Caco-2 (cell line): ENCODE results near the gene BICD1. TPM values are rescaled to one million over a fixed set of nuclear protein-coding genes. Genes with fewer than 3 reads are reported as not detected.

ENCODE experiments used
- BruUV-seq: library from RNA; stranded (reverse); fragments of 400-500 nt; replicated peaks from 2 replicates; lab custom pipeline; 2021; lab: Mats Ljungman, UMichigan
- CTCF ChIA-PET: fragments of 300-600 bp; sonication (Branson Sonifier 250); formaldehyde crosslinking; loops from one replicate; lab custom pipeline; 2022; ENCODE audit warnings: antibody characterized with exemption; lab: Charles Lee
- POLR2A ChIA-PET: fragments of 300-600 bp; sonication (Branson Sonifier 250); formaldehyde crosslinking; loops from one replicate; lab custom pipeline; 2022; ENCODE audit warnings: antibody characterized with exemption; lab: Charles Lee
- DNase-seq, 2 experiments: peaks; one replicate each; pipeline versions ENCODE4 v3.0.0 to v3.0.0-alpha.2; 2020 to 2022
- H3K27me3 ChIP-seq: replicated peaks from 2 replicates; pipeline ENCODE4 v1.6.0; 2011; ENCODE audit warnings: low read length; ENCODE audit not compliant: control insufficient read depth, insufficient read depth
- H3K36me3 ChIP-seq: 2 replicates; pipeline ENCODE4 v1.5.1; 2011; ENCODE audit warnings: low read length; ENCODE audit not compliant: control insufficient read depth, insufficient read depth
- H3K4me1 ChIP-seq: fragments of 250-450 bp; sonication (Bioruptor Pico); 2 replicates; pipeline ENCODE4 v1.5.1; 2020; ENCODE audit warnings: mild to moderate bottlenecking
- H3K4me3 ChIP-seq: 2 replicates; pipeline ENCODE4 v1.5.1; 2011; ENCODE audit warnings: low read depth, mild to moderate bottlenecking, control low read depth, low read length
- H3K9me3 ChIP-seq: fragments of 250-450 bp; sonication (Bioruptor Pico); 2 replicates; pipeline ENCODE4 v1.5.1; 2020; ENCODE audit warnings: mild to moderate bottlenecking, moderate library complexity
- H3K27ac Mint-ChIP-seq: one replicate; pipeline ENCODE4 v1.8.0; 2022; ENCODE audit warnings: mixed read lengths; ENCODE audit not compliant: unreplicated experiment
- H3K27me3 Mint-ChIP-seq: one replicate; pipeline ENCODE4 v1.8.0; 2022; ENCODE audit warnings: mixed read lengths; ENCODE audit not compliant: insufficient read depth, unreplicated experiment
- H3K36me3 Mint-ChIP-seq: one replicate; pipeline ENCODE4 v1.8.0; 2022; ENCODE audit warnings: mild to moderate bottlenecking, mixed read lengths; ENCODE audit not compliant: insufficient read depth, unreplicated experiment
- H3K4me1 Mint-ChIP-seq: one replicate; pipeline ENCODE4 v1.8.0; 2022; ENCODE audit warnings: low read depth, mixed read lengths; ENCODE audit not compliant: unreplicated experiment
- H3K4me3 Mint-ChIP-seq: one replicate; pipeline ENCODE4 v1.8.0; 2022; ENCODE audit warnings: mild to moderate bottlenecking, moderate library complexity, mixed read lengths; ENCODE audit not compliant: unreplicated experiment
- H3K9me3 Mint-ChIP-seq: one replicate; pipeline ENCODE4 v1.8.0; 2022; ENCODE audit warnings: mixed read lengths; ENCODE audit not compliant: unreplicated experiment
- intact Hi-C: fragments of 100-400 bp; cut with micrococcal nuclease; formaldehyde crosslinking; loops from one replicate; pipeline ENCODE4 v1.10.0; 2022; ENCODE audit not compliant: unreplicated experiment
- total RNA-seq: library from RNA; stranded (reverse); gene quantifications from 2 replicates; pipeline ENCODE4 v1.2.3, GENCODE V29; 2022
- TF ChIP-seq, protein P1 (sequence below), 2 experiments: fragments of 200-600 bp in 1 of 2; IDR thresholded peaks; 1 replicate in 1 of 2; 2 replicates in 1 of 2; pipeline versions ENCODE4 v1.5.1 to v1.8.0; 2011 to 2022; ENCODE audit warnings: antibody characterized with exemption in 1 of 2, control low read depth in 1 of 2, inconsistent platforms in 1 of 2, low read depth in 1 of 2, low read length in 1 of 2, mild to moderate bottlenecking in 1 of 2, moderate library complexity in 1 of 2; ENCODE audit not compliant: insufficient read depth in 1 of 2, severe bottlenecking in 1 of 2, unreplicated experiment in 1 of 2

BICD1 gene
- total RNA-seq, 1 experiment from 2014 or later: 36.2 TPM

DNA sequence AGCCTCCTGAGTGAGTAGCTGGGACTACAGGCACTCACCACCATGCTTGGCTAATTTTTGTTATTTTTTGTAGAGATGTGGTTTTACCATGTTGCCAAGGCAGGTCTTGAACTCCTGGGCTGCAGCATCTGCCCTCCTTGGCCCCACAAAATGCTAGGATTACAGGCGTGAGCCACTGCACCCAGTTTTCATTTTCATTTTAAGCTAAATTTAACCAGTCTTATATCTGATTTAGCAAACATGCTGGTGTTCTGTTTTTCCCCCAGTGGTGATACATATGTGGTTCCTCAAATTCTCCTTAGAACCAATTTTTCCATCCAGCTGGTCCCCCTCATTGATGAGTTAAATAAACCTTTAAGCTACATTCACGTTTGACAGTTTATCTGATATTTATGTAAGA is 43.8 kb upstream of the BICD1 start:
- H3K9me3 ChIP-seq: peaks cover under 1% of the 10 kb centered on the region; the same call in 1 of the 2 replicates
- Mint-ChIP-seq H3K27ac (no peak overlapping the region), H3K36me3 (no peaks in the 10 kb centered on the region), H3K4me3 (no peak overlapping the region), H3K9me3 (no peaks in the 10 kb centered on the region), H3K27me3 (no peaks in the 10 kb centered on the region), H3K4me1 (no peaks in the 10 kb centered on the region)
- DNase-seq: no peak
- intact Hi-C loops: loop anchor here (5.0 kb wide), 1 partner anchor 106 kb away; the partner anchor contains the start of gene RESF1
- TF ChIP-seq, protein P1, sequence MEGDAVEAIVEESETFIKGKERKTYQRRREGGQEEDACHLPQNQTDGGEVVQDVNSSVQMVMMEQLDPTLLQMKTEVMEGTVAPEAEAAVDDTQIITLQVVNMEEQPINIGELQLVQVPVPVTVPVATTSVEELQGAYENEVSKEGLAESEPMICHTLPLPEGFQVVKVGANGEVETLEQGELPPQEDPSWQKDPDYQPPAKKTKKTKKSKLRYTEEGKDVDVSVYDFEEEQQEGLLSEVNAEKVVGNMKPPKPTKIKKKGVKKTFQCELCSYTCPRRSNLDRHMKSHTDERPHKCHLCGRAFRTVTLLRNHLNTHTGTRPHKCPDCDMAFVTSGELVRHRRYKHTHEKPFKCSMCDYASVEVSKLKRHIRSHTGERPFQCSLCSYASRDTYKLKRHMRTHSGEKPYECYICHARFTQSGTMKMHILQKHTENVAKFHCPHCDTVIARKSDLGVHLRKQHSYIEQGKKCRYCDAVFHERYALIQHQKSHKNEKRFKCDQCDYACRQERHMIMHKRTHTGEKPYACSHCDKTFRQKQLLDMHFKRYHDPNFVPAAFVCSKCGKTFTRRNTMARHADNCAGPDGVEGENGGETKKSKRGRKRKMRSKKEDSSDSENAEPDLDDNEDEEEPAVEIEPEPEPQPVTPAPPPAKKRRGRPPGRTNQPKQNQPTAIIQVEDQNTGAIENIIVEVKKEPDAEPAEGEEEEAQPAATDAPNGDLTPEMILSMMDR (IDR thresholded peaks at IDR 0.05; ENCODE audit: insufficient read depth in 1 of 2, low read depth in 1 of 2, low read length in 1 of 2, severe bottlenecking in 1 of 2, unreplicated experiment in 1 of 2): no peak
- no peak overlapping the region for H3K4me3 ChIP-seq
- POLR2A ChIA-PET: no interaction called here
- H3K27me3 ChIP-seq: no peaks in the 10 kb centered on the region
- H3K36me3 ChIP-seq: no peaks in the 10 kb centered on the region
- CTCF ChIA-PET: interaction anchor here (0.8 kb wide), 1 partner anchor 44 kb away, joined by 3 read pairs; no protein-coding TSS in a partner anchor
- H3K4me1 ChIP-seq: no peaks in the 10 kb centered on the region
- no TSS peak for BruUV-seq

DNA sequence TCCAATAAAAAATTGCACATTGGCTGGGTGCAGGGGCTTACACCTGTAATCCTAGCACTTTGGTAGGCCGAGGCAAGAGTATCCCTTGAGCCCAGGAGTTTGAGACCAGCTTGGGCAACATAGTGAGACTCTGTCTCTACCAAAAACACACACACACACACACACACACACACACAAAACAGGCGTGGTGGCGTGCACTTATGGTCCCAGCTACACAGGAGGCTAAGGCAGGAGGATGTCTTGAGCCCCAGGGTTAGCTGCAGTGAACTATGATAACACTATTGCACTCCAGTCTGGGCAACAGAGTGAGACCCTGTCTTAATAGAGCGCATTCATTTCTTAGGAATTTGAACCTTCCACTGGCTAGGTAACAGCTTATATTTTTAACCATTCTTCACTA is 42.9 kb upstream of the BICD1 start:
- POLR2A ChIA-PET: no interaction called here

DNA sequence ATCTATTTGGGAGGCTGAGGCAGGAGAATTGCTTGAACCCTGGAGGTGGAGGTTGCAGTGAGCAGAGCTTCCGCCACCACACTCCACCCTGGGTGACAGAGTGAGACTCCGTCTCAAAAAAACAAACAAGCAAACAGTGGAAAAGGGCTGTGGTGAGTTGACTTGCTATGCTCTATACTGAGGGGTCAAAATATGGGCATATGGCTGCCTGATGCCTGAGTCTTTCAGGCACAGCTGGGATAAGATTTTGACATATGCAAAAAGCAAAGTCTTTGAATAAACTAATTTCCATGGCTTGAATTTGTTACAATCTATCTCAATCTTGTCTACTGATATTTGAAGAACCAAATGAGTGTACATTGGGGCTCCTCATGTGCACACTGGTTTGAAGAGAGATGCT is 40.4 kb upstream of the BICD1 start:
- CTCF ChIA-PET: no interaction called here
- BruUV-seq: no TSS peak
- intact Hi-C loops: no loop called here

More for the DNA sequence above, 42.9 kb upstream of the BICD1 start:
- H3K27me3 ChIP-seq: no peaks in the 10 kb centered on the region
- no peak for DNase-seq
- no peaks in the 10 kb centered on the region for H3K9me3 ChIP-seq
- peaks cover under 1% of the 10 kb centered on the region for H3K4me1 Mint-ChIP-seq
- no peaks in the 10 kb centered on the region for H3K9me3 Mint-ChIP-seq
- no peaks in the 10 kb centered on the region for H3K27me3 Mint-ChIP-seq
- no TSS peak for BruUV-seq
- intact Hi-C loops: loop anchor here (5.0 kb wide), 1 partner anchor 106 kb away; the partner anchor contains the start of gene RESF1
- TF ChIP-seq, protein P1 (IDR thresholded peaks at IDR 0.05; ENCODE audit: insufficient read depth in 1 of 2, low read depth in 1 of 2, low read length in 1 of 2, severe bottlenecking in 1 of 2, unreplicated experiment in 1 of 2): no peak
- H3K27ac Mint-ChIP-seq: no peak overlapping the region
- no peaks in the 10 kb centered on the region for H3K36me3 Mint-ChIP-seq
- no peak overlapping the region for H3K4me3 Mint-ChIP-seq
- peaks cover 5% of the 10 kb centered on the region for H3K4me1 ChIP-seq
- H3K36me3 ChIP-seq: no peaks in the 10 kb centered on the region
- H3K4me3 ChIP-seq: no peak overlapping the region
- CTCF ChIA-PET: no interaction called here

More for the DNA sequence above, 40.4 kb upstream of the BICD1 start:
- TF ChIP-seq, protein P1 (IDR thresholded peaks at IDR 0.05; ENCODE audit: insufficient read depth in 1 of 2, low read depth in 1 of 2, low read length in 1 of 2, severe bottlenecking in 1 of 2, unreplicated experiment in 1 of 2): no peak
- H3K4me1 ChIP-seq: peaks cover 14% of the 10 kb centered on the region
- H3K27me3 Mint-ChIP-seq: no peaks in the 10 kb centered on the region
- no peaks in the 10 kb centered on the region for H3K9me3 ChIP-seq
- no peak overlapping the region for H3K4me3 ChIP-seq
- no peak overlapping the region for H3K4me3 Mint-ChIP-seq
- H3K27me3 ChIP-seq: no peaks in the 10 kb centered on the region
- H3K36me3 ChIP-seq: no peaks in the 10 kb centered on the region
- DNase-seq: no peak
- H3K4me1 Mint-ChIP-seq: peaks cover 19% of the 10 kb centered on the region
- H3K36me3 Mint-ChIP-seq: no peaks in the 10 kb centered on the region
- no peaks in the 10 kb centered on the region for H3K9me3 Mint-ChIP-seq
- peak overlapping the region; percentile 2 for H3K27ac Mint-ChIP-seq
- POLR2A ChIA-PET: no interaction called here
